Heart left ventricle (tissue), 16 donors: Measurements from ENCODE around the gene ANKMY2. TPM values are rescaled to one million over a fixed set of nuclear protein-coding genes. Genes with fewer than 3 reads are reported as not detected.

ENCODE experiments used
- ATAC-seq, 4 donors: fragments of 200-7000 bp; cut with Tn5 transposase; one replicate each; pipeline ENCODE4 v1.9.1; 2020 to 2022; ENCODE audit warnings: moderate library complexity in 4 of 4, mild to moderate bottlenecking in 3 of 4, moderate number of reproducible peaks in 1 of 4
- DNase-seq, 5 donors: peaks; one replicate each; pipeline ENCODE4 v3.0.0-alpha.2; 2020
- H3K27ac ChIP-seq, 12 donors: fragments of 200-600 bp; sonication (generic) in 4 of 12; one replicate each; pipeline versions ENCODE4 v1.5.0 to v1.8.0; 2016 to 2022; ENCODE audit warnings: mild to moderate bottlenecking in 2 of 12
- H3K27me3 ChIP-seq, 9 donors: fragments of 200-600 bp; sonication (generic) in 2 of 9; one replicate each; pipeline versions ENCODE4 v1.5.1 to v1.8.0; 2016 to 2022; ENCODE audit warnings: mild to moderate bottlenecking in 3 of 9
- H3K36me3 ChIP-seq, 9 donors: fragments of 200-600 bp; sonication (generic) in 2 of 9; one replicate each; pipeline versions ENCODE4 v1.5.0 to v1.8.0; 2018 to 2022; ENCODE audit warnings: mild to moderate bottlenecking in 2 of 9
- H3K4me1 ChIP-seq, 12 donors: fragments of 200-600 bp; sonication (generic) in 4 of 12; one replicate each; pipeline versions ENCODE4 v1.5.0 to v1.8.0; 2016 to 2022; ENCODE audit warnings: mild to moderate bottlenecking in 3 of 12
- H3K4me3 ChIP-seq, 12 donors: fragments of 200-600 bp; sonication (generic) in 4 of 12; one replicate each; pipeline versions ENCODE4 v1.5.0 to v1.8.0; 2017 to 2022; ENCODE audit warnings: mild to moderate bottlenecking in 9 of 12, moderate library complexity in 4 of 12
- H3K9me3 ChIP-seq, 12 donors: fragments of 200-600 bp; sonication (generic) in 4 of 12; one replicate each; pipeline versions ENCODE4 v1.5.0 to v1.8.0; 2016 to 2022; ENCODE audit warnings: mild to moderate bottlenecking in 1 of 12
- POLR2A ChIP-seq, 2 donors: fragments of 450-650 bp; IDR thresholded peaks; one replicate each; pipeline ENCODE4 v1.6.1; 2017; ENCODE audit warnings: antibody characterized with exemption in 2 of 2, mild to moderate bottlenecking in 2 of 2, moderate library complexity in 2 of 2
- WGBS, 4 donors: extraction: QIAGEN DNeasy Blood & Tissue Kit in 2 of 4; methylation state at CpG; one replicate each; pipeline versions ENCODE4 v1.1.5 to v1.1.7; 2013 to 2018; 5-methylcytosine and 5-hydroxymethylcytosine counted together
- intact Hi-C, 10 donors: fragments of 100-400 bp; cut with DNase I; formaldehyde crosslinking; loops; one replicate each; pipeline versions ENCODE4 v1.11.1 to v1.14.2; 2022
- polyA plus RNA-seq, 2 donors: library from polyadenylated mRNA; stranded (reverse); fragments of 200-250 nt; gene quantifications; one replicate each; pipeline ENCODE4 v1.2.3, GENCODE V29; 2013
- total RNA-seq, 9 donors: library from RNA; depleted of rRNA in 2 of 9; stranded (reverse); fragments of >200 nt in 2 of 9; fragmentation: NEBNext Ultra II Directional in 3 of 9; extraction: Animal tissue kit (Norgen Biotek cat#: 25700) in 3 of 9; gene quantifications; one replicate each; pipeline versions ENCODE4 v1.1.0 to v1.2.4, GENCODE V29; 2016 to 2023
- TF ChIP-seq, protein P1 (sequence below), 12 donors: fragments of 200-600 bp; sonication (generic) in 4 of 12; IDR thresholded peaks; one replicate each; pipeline versions ENCODE4 v1.5.0 to v1.8.0; 2018 to 2022; ENCODE audit warnings: antibody characterized with exemption in 12 of 12, mild to moderate bottlenecking in 5 of 12
- donor health status: ischemic (EF 13 %, LVEDD 7.1; RV severe dilation, severe dysfunction).
- donor health status: healthy with polysubstance abuse.
- donor health status: DM: no; HTN: yes; CAD: no.
- donor health status: DM: no; HTN: no; CAD: no.
- donor health status: ischemic (EF 25% LVEDD 6.9; RV normal size, moderate dysfunction).
- donor health status: ischemic (EF 25% LVEDD 5.7; RV mildly dilated, moderate dysfunction).
- donor health status: healthy.
- donor health status: DM: yes; HTN: yes; CAD: no.
- donor health status: ischemic (EF 35%, LVEDD 5.7; RV mildly dilated, moderate dysfunction).
- donor health status: nonischemic (EF 11% LVEDD 7.7; RV severe dilation, severe dysfunction).
- donor health status: DM: yes; HTN: yes; CAD: no.
- donor health status: PGD.
- donor health status: ischemic (EF 29% LVEDD 5.4; RV normal size, mild dysfunction).
- donor health status: nonischemic (EF 23%, LVEDD 6.1; RV moderate dilation, normal function).

Gene ANKMY2
- total and polyA plus RNA-seq, 11 donors: 10.3 to 44.3 (median 28.0) TPM

GRCh38 chr7:16563281-16564022 is 82.1 kb downstream of the ANKMY2 start:
- Histone ChIP-seq H3K27ac (no peak overlapping the region), H3K4me1 (peaks cover 0 to 5% (median 0%) of the 10 kb centered on the region in 12 donors), H3K9me3 (no peaks in the 10 kb centered on the region), H3K4me3 (peak overlapping the region in 1 of 12 donors; percentile 31), H3K27me3 (no peaks in the 10 kb centered on the region), H3K36me3 (no peaks in the 10 kb centered on the region)
- ATAC-seq (no peak), DNase-seq (no peak)
- 88 to 91% (median 89%) methylated on average over 5 of the region's 5 CpGs for WGBS, 4 donors
- TF ChIP-seq POLR2A (IDR thresholded peaks at IDR 0.05): no peak
- TF ChIP-seq, protein P1, sequence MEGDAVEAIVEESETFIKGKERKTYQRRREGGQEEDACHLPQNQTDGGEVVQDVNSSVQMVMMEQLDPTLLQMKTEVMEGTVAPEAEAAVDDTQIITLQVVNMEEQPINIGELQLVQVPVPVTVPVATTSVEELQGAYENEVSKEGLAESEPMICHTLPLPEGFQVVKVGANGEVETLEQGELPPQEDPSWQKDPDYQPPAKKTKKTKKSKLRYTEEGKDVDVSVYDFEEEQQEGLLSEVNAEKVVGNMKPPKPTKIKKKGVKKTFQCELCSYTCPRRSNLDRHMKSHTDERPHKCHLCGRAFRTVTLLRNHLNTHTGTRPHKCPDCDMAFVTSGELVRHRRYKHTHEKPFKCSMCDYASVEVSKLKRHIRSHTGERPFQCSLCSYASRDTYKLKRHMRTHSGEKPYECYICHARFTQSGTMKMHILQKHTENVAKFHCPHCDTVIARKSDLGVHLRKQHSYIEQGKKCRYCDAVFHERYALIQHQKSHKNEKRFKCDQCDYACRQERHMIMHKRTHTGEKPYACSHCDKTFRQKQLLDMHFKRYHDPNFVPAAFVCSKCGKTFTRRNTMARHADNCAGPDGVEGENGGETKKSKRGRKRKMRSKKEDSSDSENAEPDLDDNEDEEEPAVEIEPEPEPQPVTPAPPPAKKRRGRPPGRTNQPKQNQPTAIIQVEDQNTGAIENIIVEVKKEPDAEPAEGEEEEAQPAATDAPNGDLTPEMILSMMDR (IDR thresholded peaks at IDR 0.05): no peak
- intact Hi-C loops: loop anchor here (2.0 to 10.0 kb wide), 8 partner anchors 131 to 487 kb away; no protein-coding TSS in a partner anchor

GRCh38 chr7:16562456-16563220 is 82.9 kb downstream of the ANKMY2 start:
- no peak for TF ChIP-seq POLR2A (IDR thresholded peaks at IDR 0.05)
- TF ChIP-seq, protein P1 (IDR thresholded peaks at IDR 0.05): no peak
- intact Hi-C loops: loop anchor here in 4 of 10 donors (5.0 to 10.0 kb wide), 3 partner anchors 130 to 448 kb away; no protein-coding TSS in a partner anchor

GRCh38 chr7:16561943-16562342 is 83.6 kb downstream of the ANKMY2 start:
- H3K36me3 ChIP-seq: no peaks in the 10 kb centered on the region
- TF ChIP-seq, protein P1 (IDR thresholded peaks at IDR 0.05): no peak
- TF ChIP-seq POLR2A (IDR thresholded peaks at IDR 0.05): no peak
- DNase-seq (no peak), ATAC-seq (no peak)
- no peaks in the 10 kb centered on the region for H3K27me3 ChIP-seq
- 91 to 93% (median 92%) methylated on average over 3 of the region's 3 CpGs for WGBS, 4 donors
- H3K4me3 ChIP-seq: no peak overlapping the region
- H3K9me3 ChIP-seq: no peaks in the 10 kb centered on the region
- intact Hi-C loops: loop anchor here in 4 of 10 donors (5.0 to 10.0 kb wide), 3 partner anchors 130 to 447 kb away; no protein-coding TSS in a partner anchor
- peaks cover 0 to 5% (median 0%) of the 10 kb centered on the region in 12 donors for H3K4me1 ChIP-seq
- H3K27ac ChIP-seq: no peak overlapping the region

More at GRCh38 chr7:16562456-16563220, 82.9 kb downstream of the ANKMY2 start:
- Histone ChIP-seq H3K36me3 (no peaks in the 10 kb centered on the region), H3K9me3 (no peaks in the 10 kb centered on the region), H3K4me1 (peaks cover 0 to 5% (median 0%) of the 10 kb centered on the region in 12 donors), H3K4me3 (peak overlapping the region in 1 of 12 donors; percentile 31), H3K27ac (no peak overlapping the region), H3K27me3 (no peaks in the 10 kb centered on the region)
- ATAC-seq: no peak
- 88 to 92% (median 91%) methylated on average over 9 of the region's 9 CpGs for WGBS, 4 donors
- no peak for DNase-seq
